ENCODE results near the gene COL6A2. TPM values are rescaled to one million over a fixed set of nuclear protein-coding genes. Genes with fewer than 3 reads are reported as not detected.

Gene COL6A2
- total RNA-seq, 1 donor: 487 TPM

DNA sequence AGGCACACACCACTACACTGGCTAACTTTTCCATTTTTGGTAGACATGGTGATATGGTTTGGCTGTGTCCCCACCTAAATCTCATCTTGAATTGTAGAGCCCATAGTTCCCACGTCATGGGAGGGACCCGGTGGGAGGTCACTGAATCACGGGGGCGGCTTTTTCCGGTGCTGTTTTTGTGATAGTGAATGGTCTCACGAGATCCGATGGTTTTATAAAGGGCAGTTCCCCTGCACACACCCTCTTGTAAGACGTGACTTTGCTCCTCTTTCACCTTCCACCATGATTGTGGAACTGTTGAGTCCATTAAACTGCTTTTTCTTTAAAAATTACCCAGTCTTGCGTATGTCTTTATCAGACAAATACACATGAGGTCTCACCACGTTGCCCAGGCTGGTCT is 58.8 kb downstream of the COL6A2 start:
- no peak for DNase-seq (ENCODE audit: low read depth)
- TF ChIP-seq CTCF (IDR thresholded peaks at IDR 0.05; ENCODE audit: insufficient read depth, low read depth, low read length): no peak
- no peak overlapping the region for H3K4me3 ChIP-seq (ENCODE audit: low read depth, low read length)

DNA sequence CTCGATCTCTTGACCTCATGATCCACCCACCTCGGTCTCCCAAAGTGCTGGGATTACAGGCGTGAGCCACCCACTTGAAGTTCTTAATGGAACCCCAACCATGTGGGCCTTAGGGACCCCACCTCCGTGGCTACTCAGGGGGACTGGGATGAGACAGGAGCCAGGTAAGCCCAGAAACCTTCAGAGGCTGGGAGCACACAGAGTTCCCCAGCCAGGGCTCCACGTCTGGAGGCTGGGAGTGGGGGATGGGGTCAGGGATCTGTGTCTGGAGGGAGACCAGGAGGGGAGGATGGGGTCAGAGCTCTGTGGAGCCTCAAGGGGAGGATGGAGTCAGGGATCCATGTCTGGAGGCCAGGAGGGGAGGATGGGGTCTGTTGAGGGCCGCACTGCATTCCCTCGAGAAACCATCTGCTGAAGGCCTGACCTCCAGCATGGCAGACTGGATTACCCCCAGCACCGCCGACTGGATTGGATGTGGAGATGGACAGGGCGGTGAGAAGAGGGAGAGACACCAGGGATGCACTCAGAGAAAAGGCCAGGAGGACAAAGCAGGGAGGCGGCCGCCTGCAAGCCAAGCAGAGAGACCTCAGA is 59.6 kb downstream of the COL6A2 start:
- no peak for DNase-seq (ENCODE audit: low read depth)
- TF ChIP-seq CTCF (IDR thresholded peaks at IDR 0.05; ENCODE audit: insufficient read depth, low read depth, low read length): no peak
- no peak overlapping the region for H3K4me3 ChIP-seq (ENCODE audit: low read depth, low read length)

DNA sequence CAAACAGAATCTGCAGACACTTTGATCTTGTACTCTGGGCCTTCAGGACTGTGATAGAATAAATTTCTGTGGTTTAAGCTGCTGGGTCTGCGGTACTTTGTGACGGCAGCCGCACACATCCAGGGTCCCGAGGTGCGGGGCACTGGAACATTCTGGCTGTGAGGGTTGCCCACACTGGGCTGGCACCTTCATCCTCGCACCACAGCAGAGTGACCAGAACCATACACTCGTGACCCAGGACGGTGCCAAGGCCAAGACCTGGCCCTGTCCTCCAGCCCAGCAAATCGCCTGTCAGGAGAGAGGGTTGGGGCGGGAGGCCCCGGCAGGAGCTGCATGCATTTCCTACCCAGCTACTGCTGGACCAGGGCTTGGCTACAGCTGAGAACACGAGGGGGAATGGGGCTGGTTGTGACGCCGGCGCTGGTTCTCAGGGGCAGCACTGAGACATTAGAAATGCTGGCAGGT is 60.1 kb downstream of the COL6A2 start:
- TF ChIP-seq CTCF (IDR thresholded peaks at IDR 0.05; ENCODE audit: insufficient read depth, low read depth, low read length): no peak
- no peak overlapping the region for H3K4me3 ChIP-seq (ENCODE audit: low read depth, low read length)
- DNase-seq (ENCODE audit: low read depth): no peak

DNA sequence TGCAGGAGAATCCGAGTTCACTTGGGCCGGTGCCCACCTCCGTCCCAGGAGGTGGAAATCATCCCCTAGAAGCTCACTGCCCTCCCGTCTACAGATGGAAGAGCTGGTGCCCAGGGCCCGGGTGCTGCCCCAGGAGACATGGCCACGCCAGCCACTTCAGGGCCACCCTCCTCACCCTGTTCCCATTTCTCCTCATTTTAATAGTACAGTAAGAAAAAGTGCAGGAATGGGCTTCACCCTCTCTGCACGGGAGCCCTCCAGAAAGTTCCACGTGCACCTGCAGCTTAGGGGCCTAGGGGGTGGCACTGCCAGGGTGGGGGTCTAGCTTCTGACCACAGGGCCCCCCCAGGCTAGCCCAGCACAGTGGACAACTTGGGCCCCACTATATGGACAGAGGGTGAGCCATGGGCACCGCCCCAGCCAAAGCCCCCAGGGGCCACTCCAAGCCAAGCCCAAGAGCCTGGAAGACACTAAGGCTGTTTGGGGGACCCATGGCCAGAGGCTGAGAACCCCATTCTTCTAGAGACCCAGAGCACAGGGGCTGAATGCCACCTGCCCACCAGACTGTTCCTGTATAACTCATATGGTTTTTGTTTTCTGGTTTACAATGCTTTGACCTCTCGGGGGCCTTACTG is 60.9 kb downstream of the COL6A2 start:
- TF ChIP-seq CTCF (IDR thresholded peaks at IDR 0.05; ENCODE audit: insufficient read depth, low read depth, low read length): no peak
- H3K4me3 ChIP-seq (ENCODE audit: low read depth, low read length): no peak overlapping the region
- DNase-seq (ENCODE audit: low read depth): no peak

DNA sequence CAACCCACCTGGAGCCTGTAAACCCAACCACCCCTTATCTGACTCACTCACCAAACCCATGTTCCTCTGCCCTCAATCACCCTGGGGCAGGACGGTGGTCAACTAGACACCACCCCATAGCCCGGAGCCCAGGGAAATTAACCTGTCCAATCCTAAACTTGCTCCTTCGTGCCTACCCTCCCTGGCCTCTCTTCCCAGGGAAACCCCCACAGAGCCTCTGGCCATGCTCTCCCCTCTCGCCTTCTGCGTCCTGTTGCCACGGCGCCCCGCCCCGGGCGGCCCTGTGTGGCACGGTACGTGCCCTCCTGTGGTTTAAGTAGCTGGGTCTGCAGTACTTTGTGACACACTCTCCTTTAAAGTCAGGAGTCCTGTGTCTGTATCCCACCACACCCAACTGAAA is 61.5 kb downstream of the COL6A2 start:
- no peak for DNase-seq (ENCODE audit: low read depth)
- no peak overlapping the region for H3K4me3 ChIP-seq (ENCODE audit: low read depth, low read length)
- no peak for TF ChIP-seq CTCF (IDR thresholded peaks at IDR 0.05; ENCODE audit: insufficient read depth, low read depth, low read length)

- no peak for DNase-seq (ENCODE audit: low read depth)
- no peak for TF ChIP-seq CTCF (IDR thresholded peaks at IDR 0.05; ENCODE audit: insufficient read depth, low read depth, low read length)
- H3K4me3 ChIP-seq (ENCODE audit: low read depth, low read length): no peak overlapping the region
Measured at GRCh38 chr21:46159841-46160656, 62.1 kb downstream of the COL6A2 start.
